Tibial artery (tissue), 4 donors: ENCODE data around the gene KTN1.

Experiments used
- DNase-seq, 2 donors: peaks; one replicate each; pipeline ENCODE4 v3.0.0-alpha.2; 2019
- H3K27ac ChIP-seq, 2 donors: fragments of 200-600 bp; sonication (generic) in 1 of 2; 1 replicate in 1 of 2; 2 replicates in 1 of 2; pipeline ENCODE4 v1.5.1; 2018 to 2019; ENCODE audit warnings: mild to moderate bottlenecking in 1 of 2
- H3K27me3 ChIP-seq, 2 donors: fragments of 200-600 bp; sonication (generic) in 1 of 2; one replicate each; pipeline versions ENCODE4 v1.5.1 to v1.6.0; 2016 to 2019
- H3K36me3 ChIP-seq, 3 donors: fragments of 200-600 bp; sonication (generic) in 2 of 3; one replicate each; pipeline ENCODE4 v1.5.1; 2016 to 2019; ENCODE audit warnings: mild to moderate bottlenecking in 2 of 3
- H3K4me1 ChIP-seq, 4 donors: fragments of 200-600 bp; sonication (generic) in 2 of 4; 1 replicate in 3 of 4; 2 replicates in 1 of 4; pipeline ENCODE4 v1.5.1; 2016 to 2019
- H3K4me3 ChIP-seq, 2 donors: fragments of 200-600 bp; sonication (generic) in 1 of 2; 1 replicate in 1 of 2; 2 replicates in 1 of 2; pipeline ENCODE4 v1.5.1; 2018 to 2019; ENCODE audit warnings: mild to moderate bottlenecking in 2 of 2
- H3K9me3 ChIP-seq, 3 donors: fragments of 200-600 bp; sonication (generic) in 1 of 3; one replicate each; pipeline ENCODE4 v1.5.1; 2016 to 2019
- CTCF ChIP-seq, 2 experiments: fragments of 200-600 bp in 1 of 2; fragments of 450-650 bp in 1 of 2; IDR thresholded peaks; one replicate each; pipeline ENCODE4 v1.5.1; 2017 to 2019; ENCODE audit warnings: antibody characterized with exemption in 2 of 2, mild to moderate bottlenecking in 1 of 2, moderate library complexity in 1 of 2
- intact Hi-C: fragments of 100-400 bp; cut with DNase I; formaldehyde crosslinking; loops from one replicate; pipeline ENCODE4 v1.15.0; 2023; ENCODE audit warnings: low total_unique reads

KTN1 gene

GRCh38 chr14:55671641-55672040 is 91.6 kb downstream of the KTN1 start:
- Histone ChIP-seq H3K27ac (no peak overlapping the region), H3K36me3 (peaks cover 49 to 66% (median 54%) of the 10 kb centered on the region in 3 donors), H3K4me3 (no peak overlapping the region), H3K9me3 (no peaks in the 10 kb centered on the region), H3K4me1 (no peaks in the 10 kb centered on the region), H3K27me3 (no peaks in the 10 kb centered on the region)
- intact Hi-C loops: loop anchor here (5.0 kb wide), 1 partner anchor 34 kb away; no protein-coding TSS in a partner anchor
- no peak for TF ChIP-seq CTCF (IDR thresholded peaks at IDR 0.05)
- no peak for DNase-seq

GRCh38 chr14:55673048-55673447 is 93.0 kb downstream of the KTN1 start:
- intact Hi-C loops: loop anchor here (5.0 kb wide), 1 partner anchor 36 kb away; no protein-coding TSS in a partner anchor
- Histone ChIP-seq H3K4me3 (no peak overlapping the region), H3K27ac (no peak overlapping the region), H3K36me3 (peaks cover 60 to 80% (median 60%) of the 10 kb centered on the region in 3 donors), H3K27me3 (no peaks in the 10 kb centered on the region), H3K4me1 (no peaks in the 10 kb centered on the region), H3K9me3 (no peaks in the 10 kb centered on the region)
- no peak for TF ChIP-seq CTCF (IDR thresholded peaks at IDR 0.05)
- no peak for DNase-seq

GRCh38 chr14:55681096-55681495 is 101.1 kb downstream of the KTN1 start:
- H3K9me3 ChIP-seq: no peaks in the 10 kb centered on the region

GRCh38 chr14:55684956-55685584 is 105.1 kb downstream of the KTN1 start:
- intact Hi-C loops: no loop called here
- H3K36me3 ChIP-seq: peaks cover 23 to 66% (median 56%) of the 10 kb centered on the region in 3 donors
- DNase-seq: peak in 1 of 2 donors; percentile 26

More at GRCh38 chr14:55681096-55681495, 101.1 kb downstream of the KTN1 start:
- no peak overlapping the region for H3K4me3 ChIP-seq
- DNase-seq: no peak
- H3K36me3 ChIP-seq: peaks cover 48 to 96% (median 81%) of the 10 kb centered on the region in 3 donors
- H3K4me1 ChIP-seq: no peaks in the 10 kb centered on the region
- intact Hi-C loops: no loop called here
- no peaks in the 10 kb centered on the region for H3K27me3 ChIP-seq
- no peak for TF ChIP-seq CTCF (IDR thresholded peaks at IDR 0.05)
- no peak overlapping the region for H3K27ac ChIP-seq

GRCh38 chr14:55686713-55687112 is 106.7 kb downstream of the KTN1 start:
- Histone ChIP-seq H3K27ac (no peak overlapping the region), H3K4me1 (no peaks in the 10 kb centered on the region), H3K4me3 (no peak overlapping the region), H3K36me3 (peaks cover 8 to 50% (median 42%) of the 10 kb centered on the region in 3 donors), H3K9me3 (no peaks in the 10 kb centered on the region), H3K27me3 (no peaks in the 10 kb centered on the region)
- no peak for TF ChIP-seq CTCF (IDR thresholded peaks at IDR 0.05)
- DNase-seq: no peak
- intact Hi-C loops: no loop called here

More at GRCh38 chr14:55684956-55685584, 105.1 kb downstream of the KTN1 start:
- H3K27me3 ChIP-seq: no peaks in the 10 kb centered on the region
- H3K9me3 ChIP-seq: no peaks in the 10 kb centered on the region
- H3K4me1 ChIP-seq: no peaks in the 10 kb centered on the region
- no peak for TF ChIP-seq CTCF (IDR thresholded peaks at IDR 0.05)
- H3K27ac ChIP-seq: no peak overlapping the region
- H3K4me3 ChIP-seq: no peak overlapping the region
